H1 (cell line): ENCODE data around the gene SP8. TPM values are rescaled to one million over a fixed set of nuclear protein-coding genes. Genes with fewer than 3 reads are reported as not detected.

Source experiments
- ASH2L ChIP-seq: fragments of 200-600, 300-600 bp; sonication (generic); IDR thresholded peaks from one replicate; pipeline ENCODE4 v1.7.1; 2017; ENCODE audit warnings: low read length
- ATF2 ChIP-seq: IDR thresholded peaks from 2 replicates; pipeline ENCODE4 v1.6.1; 2012; ENCODE audit warnings: low read length, inconsistent platforms
- ATF3 ChIP-seq: IDR thresholded peaks from 2 replicates; pipeline ENCODE4 v1.6.1; 2011; ENCODE audit warnings: low read depth, mild to moderate bottlenecking, low read length; ENCODE audit not compliant: insufficient read depth
- BACH1 ChIP-seq: IDR thresholded peaks from 2 replicates; pipeline ENCODE4 v1.6.1; 2012; ENCODE audit warnings: low read length, improper control_type of control experiment
- BCL11A ChIP-seq, 2 experiments: IDR thresholded peaks; one replicate each; pipeline ENCODE4 v1.6.1; 2011; ENCODE audit warnings: low read depth in 2 of 2, low read length in 2 of 2, mild to moderate bottlenecking in 2 of 2
- BRCA1 ChIP-seq: IDR thresholded peaks from 2 replicates; pipeline ENCODE4 v1.6.1; 2012; ENCODE audit warnings: low read depth, low read length, improper control_type of control experiment
- CBX5 ChIP-seq: fragments of 300-800, 300-1000 bp; sonication (generic); IDR thresholded peaks from 2 replicates; pipeline ENCODE4 v1.7.1; 2016; ENCODE audit warnings: antibody characterized with exemption, low read length, low read depth
- CHD1 ChIP-seq: IDR thresholded peaks from 2 replicates; pipeline ENCODE4 v1.6.1; 2012; ENCODE audit warnings: low read depth, low read length, improper control_type of control experiment
- CREB1 ChIP-seq: IDR thresholded peaks from 2 replicates; pipeline ENCODE4 v1.6.1; 2012; ENCODE audit warnings: inconsistent platforms
- EP300 ChIP-seq, 2 experiments: IDR thresholded peaks; 1 replicate in 1 of 2; 2 replicates in 1 of 2; pipeline ENCODE4 v1.6.1; 2011 to 2012; ENCODE audit warnings: low read depth in 2 of 2, low read length in 2 of 2, mild to moderate bottlenecking in 2 of 2, borderline replicate concordance in 1 of 2, inconsistent platforms in 1 of 2, moderate library complexity in 1 of 2
- EZH2 ChIP-seq: fragments of 200-600 bp; sonication (generic); IDR thresholded peaks from 2 replicates; pipeline ENCODE4 v1.7.1; 2012; ENCODE audit warnings: low read depth, mild to moderate bottlenecking, moderate library complexity, low read length, inconsistent platforms; ENCODE audit not compliant: severe bottlenecking
- HDAC6 ChIP-seq: IDR thresholded peaks from one replicate; pipeline ENCODE4 v1.7.1; 2012; ENCODE audit warnings: low read depth, mild to moderate bottlenecking, inconsistent platforms, low read length, moderate library complexity
- JUND ChIP-seq: IDR thresholded peaks from 2 replicates; pipeline ENCODE4 v1.6.1; 2011; ENCODE audit warnings: mild to moderate bottlenecking, improper control_type of control experiment, low read length
- PHF8 ChIP-seq: fragments of 200-600 bp; sonication (generic); conservative IDR thresholded peaks from 2 replicates; pipeline ENCODE4 v1.7.1; 2012; ENCODE audit warnings: low read depth, mild to moderate bottlenecking, inconsistent platforms, low read length, moderate library complexity
- POLR2AphosphoS5 ChIP-seq: IDR thresholded peaks from 2 replicates; pipeline ENCODE4 v1.6.1; 2011; ENCODE audit warnings: low read depth, low read length
- RBBP5 ChIP-seq: IDR thresholded peaks from 2 replicates; pipeline ENCODE4 v1.7.1; 2012; ENCODE audit warnings: low read depth, mild to moderate bottlenecking, inconsistent platforms, low read length, moderate library complexity, borderline replicate concordance
- RXRA ChIP-seq: IDR thresholded peaks from 2 replicates; pipeline ENCODE4 v1.6.1; 2011; ENCODE audit warnings: low read depth, mild to moderate bottlenecking, low read length, moderate library complexity; ENCODE audit not compliant: insufficient read depth
- SAP30 ChIP-seq: fragments of 300-600 bp; sonication (generic); IDR thresholded peaks from 2 replicates; pipeline ENCODE4 v1.7.1; 2012; ENCODE audit warnings: low read length, moderate library complexity, mild to moderate bottlenecking, inconsistent platforms; ENCODE audit not compliant: insufficient read depth, insufficient replicate concordance
- SIN3A ChIP-seq, 2 experiments: IDR thresholded peaks in 1 of 2; conservative IDR thresholded peaks in 1 of 2; 2 replicates each; pipeline ENCODE4 v1.6.1; 2011 to 2012; ENCODE audit warnings: low read length in 2 of 2, improper control_type of control experiment in 1 of 2, low read depth in 1 of 2, mild to moderate bottlenecking in 1 of 2
- SIX5 ChIP-seq: IDR thresholded peaks from 2 replicates; pipeline ENCODE4 v1.6.1; 2011; ENCODE audit warnings: mild to moderate bottlenecking, low read depth, low read length
- SP2 ChIP-seq: IDR thresholded peaks from 2 replicates; pipeline ENCODE4 v1.6.1; 2012; ENCODE audit warnings: mild to moderate bottlenecking, low read length, inconsistent platforms
- SRF ChIP-seq: IDR thresholded peaks from 2 replicates; pipeline ENCODE4 v1.6.1; 2011; ENCODE audit warnings: mild to moderate bottlenecking, low read depth, low read length, moderate library complexity
- TEAD4 ChIP-seq: IDR thresholded peaks from 2 replicates; pipeline ENCODE4 v1.6.1; 2012; ENCODE audit warnings: low read depth, low read length, inconsistent platforms, mixed read lengths
- polyA plus RNA-seq, 7 experiments: library from polyadenylated mRNA; depleted of rRNA in 3 of 7; stranded (reverse) in 5 of 7; unstranded in 2 of 7; fragments of >200 nt in 5 of 7; fragments of 200-250 nt in 2 of 7; gene quantifications; 1 replicate in 5 of 7; 2 replicates in 1 of 7; 4 replicates in 1 of 7; pipeline versions ENCODE4 v1.2.1 to v1.2.3, GENCODE V29; 2011 to 2013; ENCODE audit warnings: missing spikeins in 2 of 7, mixed read lengths in 2 of 7
- total RNA-seq: library from RNA; stranded (reverse); fragmentation: NEBNext Ultra II Directional; extraction: Animal tissue kit (Norgen Biotek cat#: 25700); gene quantifications from 2 replicates; pipeline ENCODE4 v1.2.1, GENCODE V29; 2021

The SP8 gene
- total and polyA plus RNA-seq, 2 of the 8 experiments (the other 6 are each of a cell fraction or from before 2014, with no cell fraction given) = 11.3 to 12.0 TPM

GRCh38 chr7:20776214-20776911, 10.3 kb downstream of the SP8 start (continued):
- TF ChIP-seq PHF8 (no peak), ATF3 (no peak), HDAC6 (no peak), JUND (no peak), BRCA1 (no peak), POLR2AphosphoS5 (no peak), BCL11A (IDR thresholded peaks at IDR 0.05; ENCODE audit: low read depth in 2 of 2, low read length in 2 of 2) (no peak), CREB1 (no peak), RXRA (no peak), EZH2 (peak; percentile 12), BACH1 (no peak), SIX5 (no peak), SP2 (no peak), CHD1 (no peak), ATF2 (no peak), SRF (no peak), ASH2L (no peak), CBX5 (no peak), SAP30 (no peak), TEAD4 (peak; percentile 95), EP300 (IDR thresholded peaks at IDR 0.05; ENCODE audit: borderline replicate concordance in 1 of 2, low read depth in 2 of 2, low read length in 2 of 2) (peak in 1 of 2 experiments; percentile 55; a peak in 1 of 3 replicates), SIN3A (conservative IDR thresholded peaks at IDR 0.05 in 1 of 2, IDR thresholded peaks at IDR 0.05 in 1 of 2; ENCODE audit: low read depth in 1 of 2, low read length in 2 of 2) (no peak), RBBP5 (peak; percentile 31; the same call in 1 of the 2 replicates)
